Measurements from ENCODE around the gene LAMB1. TPM values are rescaled to one million over a fixed set of nuclear protein-coding genes. Genes with fewer than 3 reads are reported as not detected.
"Not testable (repeated sequence)": the region's sequence is repeated elsewhere in the genome, so short reads cannot be mapped to it uniquely, and the experiment has no call there.

LAMB1 gene
- total RNA-seq, 1 experiment from 2014 or later = 101 TPM

GRCh38 chr7:107900496-107901015 is 102.4 kb downstream of the LAMB1 start (continued):
- TF ChIP-seq ZNF532 (CRISPR knock-in tag; IDR thresholded peaks at IDR 0.05; ENCODE audit: borderline replicate concordance) = no peak

- TF ChIP-seq TEAD4 (CRISPR knock-in tag; IDR thresholded peaks at IDR 0.05) (no peak), NR2C2 (CRISPR knock-in tag; IDR thresholded peaks at IDR 0.05) (no peak), ETV6 (CRISPR knock-in tag; IDR thresholded peaks at IDR 0.05) (no peak), AR (CRISPR knock-in tag; IDR thresholded peaks at IDR 0.05) (no peak), NFE2L1 (CRISPR knock-in tag; IDR thresholded peaks at IDR 0.05) (no peak), FOXP4 (CRISPR knock-in tag; IDR thresholded peaks at IDR 0.05) (no peak), HMGA2 (CRISPR knock-in tag; IDR thresholded peaks at IDR 0.05) (no peak), E2F5 (CRISPR knock-in tag; IDR thresholded peaks at IDR 0.05) (no peak), IRF1 (CRISPR knock-in tag; IDR thresholded peaks at IDR 0.05) (no peak), KAT7 (CRISPR knock-in tag; IDR thresholded peaks at IDR 0.05; ENCODE audit: borderline replicate concordance) (no peak), ZBTB43 (CRISPR knock-in tag; IDR thresholded peaks at IDR 0.05) (no peak), JUN (CRISPR knock-in tag; IDR thresholded peaks at IDR 0.05) (no peak), OVOL2 (CRISPR knock-in tag; IDR thresholded peaks at IDR 0.05; ENCODE audit: borderline replicate concordance) (no peak), CREM (CRISPR knock-in tag; IDR thresholded peaks at IDR 0.05) (no peak), JAZF1 (CRISPR knock-in tag; IDR thresholded peaks at IDR 0.05) (no peak)
- H3K36me3 Mint-ChIP-seq = peaks cover 21% of the 10 kb centered on the region
- peaks cover 14% of the 10 kb centered on the region for H3K4me1 Mint-ChIP-seq
- ATAC-seq = no peak
- no peak for DNase-seq (ENCODE audit: low spot score)
- ChIA-PET POLR2A (no interaction called here), CTCF (no interaction called here)
- no peaks in the 10 kb centered on the region for H3K27me3 Mint-ChIP-seq (ENCODE audit: low read depth)
- H3K27ac Mint-ChIP-seq = peak overlapping the region; percentile 41; the same call in 1 of the 2 replicates
- H3K4me3 Mint-ChIP-seq = no peak overlapping the region
- no peaks in the 10 kb centered on the region for H3K9me3 Mint-ChIP-seq
These were observed 103.9 kb downstream of the LAMB1 start for GRCh38 chr7:107898997-107899594.

GRCh38 chr7:107892367-107892741 is 110.6 kb downstream of the LAMB1 start:
- peak overlapping the region; percentile 92 for H3K4me3 Mint-ChIP-seq
- peaks cover 15% of the 10 kb centered on the region for H3K4me1 Mint-ChIP-seq
- H3K27ac Mint-ChIP-seq = peak overlapping the region; percentile 89; the same call in 1 of the 2 replicates
- peaks cover 14% of the 10 kb centered on the region for H3K9me3 Mint-ChIP-seq
- DNase-seq (ENCODE audit: low spot score); H3K27me3 Mint-ChIP-seq (ENCODE audit: low read depth); POLR2A ChIA-PET; ATAC-seq; CTCF ChIA-PET: not testable (repeated sequence)
- peaks cover 22% of the 10 kb centered on the region for H3K36me3 Mint-ChIP-seq
